Mesenchymal stem cell (in vitro differentiated cells and primary cell): ENCODE measurements around the gene TOX3.

ENCODE experiments used
- DNase-seq: peaks from one replicate; pipeline ENCODE4 v3.0.0-alpha.2; 2013
- H2AFZ ChIP-seq: one replicate; pipeline ENCODE4 v1.6.1; 2013; ENCODE audit warnings: low read depth, mild to moderate bottlenecking, control low read depth, inconsistent platforms, low read length, moderate library complexity
- H2AK5ac ChIP-seq: 2 replicates; pipeline ENCODE4 v1.6.1; 2013; ENCODE audit warnings: low read length, moderate library complexity, mild to moderate bottlenecking, inconsistent platforms; ENCODE audit not compliant: severe bottlenecking
- H2BK120ac ChIP-seq: one replicate; pipeline ENCODE4 v1.6.1; 2013; ENCODE audit warnings: low read depth, mild to moderate bottlenecking, inconsistent platforms, low read length, moderate library complexity
- H2BK12ac ChIP-seq, 2 experiments: one replicate each; pipeline ENCODE4 v1.6.1; 2013; ENCODE audit warnings: inconsistent platforms in 2 of 2, low read length in 2 of 2, mild to moderate bottlenecking in 2 of 2, moderate library complexity in 2 of 2, control low read depth in 1 of 2
- H2BK15ac ChIP-seq: one replicate; pipeline ENCODE4 v1.6.1; 2013; ENCODE audit warnings: mild to moderate bottlenecking, low read depth, inconsistent platforms; ENCODE audit not compliant: poor library complexity, severe bottlenecking
- H2BK5ac ChIP-seq: 2 replicates; pipeline ENCODE4 v1.6.1; 2013; ENCODE audit warnings: low read depth, mild to moderate bottlenecking, low read length, control low read depth, inconsistent platforms; ENCODE audit not compliant: poor library complexity, severe bottlenecking
- H3K14ac ChIP-seq, 2 experiments: one replicate each; pipeline ENCODE4 v1.6.1; 2013; ENCODE audit warnings: inconsistent platforms in 2 of 2, low read length in 2 of 2, control low read depth in 1 of 2, mild to moderate bottlenecking in 1 of 2, moderate library complexity in 1 of 2
- H3K18ac ChIP-seq, 2 experiments: one replicate each; pipeline ENCODE4 v1.6.1; 2013; ENCODE audit warnings: inconsistent platforms in 2 of 2, low read length in 2 of 2, control low read depth in 1 of 2, low read depth in 1 of 2, mild to moderate bottlenecking in 1 of 2
- H3K23ac ChIP-seq, 2 experiments: one replicate each; pipeline ENCODE4 v1.6.1; 2013; ENCODE audit warnings: inconsistent platforms in 2 of 2, low read length in 2 of 2, mild to moderate bottlenecking in 2 of 2, moderate library complexity in 2 of 2, control low read depth in 1 of 2
- H3K27ac ChIP-seq: 2 replicates; pipeline ENCODE4 v1.5.1; 2013; ENCODE audit warnings: mild to moderate bottlenecking, moderate library complexity, low read length, control low read depth, inconsistent platforms; ENCODE audit not compliant: poor library complexity, severe bottlenecking
- H3K27me3 ChIP-seq, 2 experiments: 2 replicates each; pipeline versions ENCODE4 v1.6.1 to v1.7.0; 2013; ENCODE audit warnings: low read length in 2 of 2, mild to moderate bottlenecking in 2 of 2, moderate library complexity in 2 of 2, control low read depth in 1 of 2, inconsistent platforms in 1 of 2; ENCODE audit not compliant: control insufficient read depth in 1 of 2, insufficient read depth in 1 of 2
- H3K36me3 ChIP-seq, 2 experiments: 2 replicates each; pipeline versions ENCODE4 v1.6.1 to v1.7.0; 2013; ENCODE audit warnings: low read length in 2 of 2, control low read depth in 1 of 2, inconsistent platforms in 1 of 2, low read depth in 1 of 2, mild to moderate bottlenecking in 1 of 2; ENCODE audit not compliant: insufficient read depth in 2 of 2, control insufficient read depth in 1 of 2
- H3K4ac ChIP-seq, 2 experiments: one replicate each; pipeline ENCODE4 v1.6.1; 2013; ENCODE audit warnings: inconsistent platforms in 2 of 2, low read length in 2 of 2, mild to moderate bottlenecking in 2 of 2, moderate library complexity in 2 of 2, control low read depth in 1 of 2, low read depth in 1 of 2
- H3K4me1 ChIP-seq: 2 replicates; pipeline ENCODE4 v1.6.1; 2013; ENCODE audit warnings: low read depth, low read length, control low read depth; ENCODE audit not compliant: control insufficient read depth, insufficient read depth
- H3K4me2 ChIP-seq: 2 replicates; pipeline ENCODE4 v1.6.1; 2013; ENCODE audit warnings: low read length, mild to moderate bottlenecking, inconsistent platforms; ENCODE audit not compliant: poor library complexity, severe bottlenecking
- H3K4me3 ChIP-seq, 2 experiments: 2 replicates each; pipeline versions ENCODE4 v1.5.1 to v1.7.0; 2013; ENCODE audit warnings: low read length in 2 of 2, mild to moderate bottlenecking in 2 of 2, control low read depth in 1 of 2, low read depth in 1 of 2; ENCODE audit not compliant: insufficient read depth in 1 of 2
- H3K79me1 ChIP-seq: replicated peaks from 2 replicates; pipeline ENCODE4 v1.6.1; 2013; ENCODE audit warnings: mild to moderate bottlenecking, control low read depth, low read length, inconsistent platforms; ENCODE audit not compliant: poor library complexity, severe bottlenecking
- H3K9ac ChIP-seq: 2 replicates; pipeline ENCODE4 v1.7.0; 2013; ENCODE audit warnings: mild to moderate bottlenecking, low read length, moderate library complexity
- H3K9me3 ChIP-seq: 2 replicates; pipeline ENCODE4 v1.7.0; 2013; ENCODE audit warnings: mild to moderate bottlenecking, low read length; ENCODE audit not compliant: control insufficient read depth
- H4K8ac ChIP-seq: one replicate; pipeline ENCODE4 v1.6.1; 2013; ENCODE audit warnings: inconsistent platforms, mild to moderate bottlenecking, low read length, moderate library complexity
- H4K91ac ChIP-seq: one replicate; pipeline ENCODE4 v1.6.1; 2013; ENCODE audit warnings: mild to moderate bottlenecking, low read length, inconsistent platforms
- WGBS: methylation state at CpG from one replicate; pipeline ENCODE4 v1.1.7; 2013; ENCODE audit warnings: mixed read lengths; 5-methylcytosine and 5-hydroxymethylcytosine counted together

TOX3 gene

GRCh38 chr16:52407778-52408177 is 139.2 kb downstream of the TOX3 start:
- H3K9ac ChIP-seq, result no peak overlapping the region
- no peak overlapping the region for H2AK5ac ChIP-seq
- H3K23ac ChIP-seq, result no peak overlapping the region
- no peak overlapping the region for H3K4me2 ChIP-seq
- H2BK5ac ChIP-seq, result no peak overlapping the region
- H3K36me3 ChIP-seq, result no peaks in the 10 kb centered on the region
- H3K18ac ChIP-seq, result no peak overlapping the region
- H3K4ac ChIP-seq, result no peak overlapping the region
- no peak for DNase-seq
- H3K4me3 ChIP-seq, result no peak overlapping the region
- H3K79me1 ChIP-seq, result no peaks in the 10 kb centered on the region
- no peaks in the 10 kb centered on the region for H3K27me3 ChIP-seq
- no peak overlapping the region for H4K91ac ChIP-seq
- H3K9me3 ChIP-seq, result no peaks in the 10 kb centered on the region
- H3K14ac ChIP-seq, result no peak overlapping the region
- no peak overlapping the region for H2AFZ ChIP-seq
- no peaks in the 10 kb centered on the region for H3K4me1 ChIP-seq
- H3K27ac ChIP-seq, result no peak overlapping the region
- H2BK12ac ChIP-seq, result no peak overlapping the region
- H2BK15ac ChIP-seq, result no peak overlapping the region
- 57% methylated on average over 1 of the region's 1 CpG for WGBS
- H4K8ac ChIP-seq, result no peak overlapping the region
- no peak overlapping the region for H2BK120ac ChIP-seq

GRCh38 chr16:52405441-52405840 is 141.5 kb downstream of the TOX3 start:
- no peak overlapping the region for H3K9ac ChIP-seq
- H2BK12ac ChIP-seq, result no peak overlapping the region
- no peaks in the 10 kb centered on the region for H3K36me3 ChIP-seq
- H3K14ac ChIP-seq, result no peak overlapping the region
- no peak overlapping the region for H2AK5ac ChIP-seq
- H3K4me1 ChIP-seq, result no peaks in the 10 kb centered on the region
- 88% methylated on average over 1 of the region's 1 CpG for WGBS
- no peaks in the 10 kb centered on the region for H3K27me3 ChIP-seq
- no peak overlapping the region for H4K91ac ChIP-seq
- H3K9me3 ChIP-seq, result no peaks in the 10 kb centered on the region
- no peak overlapping the region for H2BK15ac ChIP-seq
- no peak overlapping the region for H3K27ac ChIP-seq
- H3K79me1 ChIP-seq, result no peaks in the 10 kb centered on the region
- H3K4ac ChIP-seq, result no peak overlapping the region
- no peak for DNase-seq
- no peak overlapping the region for H3K4me3 ChIP-seq
- no peak overlapping the region for H4K8ac ChIP-seq
- H2BK5ac ChIP-seq, result no peak overlapping the region
- H3K18ac ChIP-seq, result no peak overlapping the region
- no peak overlapping the region for H3K23ac ChIP-seq
- no peak overlapping the region for H2AFZ ChIP-seq
- H3K4me2 ChIP-seq, result no peak overlapping the region
- no peak overlapping the region for H2BK120ac ChIP-seq

GRCh38 chr16:52404546-52404945 is 142.4 kb downstream of the TOX3 start:
- Histone ChIP-seq H3K4me1 (no peaks in the 10 kb centered on the region), H3K79me1 (no peaks in the 10 kb centered on the region), H3K9ac (no peak overlapping the region), H2BK15ac (no peak overlapping the region), H3K4ac (no peak overlapping the region), H2BK5ac (no peak overlapping the region), H4K91ac (no peak overlapping the region), H3K36me3 (no peaks in the 10 kb centered on the region), H3K27me3 (no peaks in the 10 kb centered on the region), H3K14ac (no peak overlapping the region), H3K18ac (no peak overlapping the region), H3K9me3 (peaks cover under 1% of the 10 kb centered on the region), H3K4me3 (no peak overlapping the region), H2AFZ (no peak overlapping the region), H2BK120ac (no peak overlapping the region), H3K27ac (no peak overlapping the region), H2BK12ac (no peak overlapping the region), H4K8ac (no peak overlapping the region), H3K23ac (no peak overlapping the region), H3K4me2 (no peak overlapping the region), H2AK5ac (no peak overlapping the region)
- no peak for DNase-seq
- WGBS, result 59% methylated on average over 2 of the region's 2 CpGs

- H3K18ac ChIP-seq, result no peak overlapping the region
- H2BK15ac ChIP-seq, result no peak overlapping the region
- H3K4me2 ChIP-seq, result no peak overlapping the region
- no peak overlapping the region for H4K91ac ChIP-seq
- H3K4me1 ChIP-seq, result no peaks in the 10 kb centered on the region
- H3K27me3 ChIP-seq, result no peaks in the 10 kb centered on the region
- no peaks in the 10 kb centered on the region for H3K79me1 ChIP-seq
- H3K36me3 ChIP-seq, result no peaks in the 10 kb centered on the region
- no peak for DNase-seq
- H3K27ac ChIP-seq, result no peak overlapping the region
- H3K9ac ChIP-seq, result no peak overlapping the region
- no peak overlapping the region for H2BK120ac ChIP-seq
- no peak overlapping the region for H3K4ac ChIP-seq
- no peak overlapping the region for H3K23ac ChIP-seq
- H2BK5ac ChIP-seq, result no peak overlapping the region
- peaks cover 3% of the 10 kb centered on the region for H3K9me3 ChIP-seq
- WGBS, result no CpG with 5 or more reads among the region's 1 CpG
- no peak overlapping the region for H4K8ac ChIP-seq
- no peak overlapping the region for H2BK12ac ChIP-seq
- no peak overlapping the region for H2AK5ac ChIP-seq
- no peak overlapping the region for H3K14ac ChIP-seq
- H3K4me3 ChIP-seq, result no peak overlapping the region
- no peak overlapping the region for H2AFZ ChIP-seq
Measured at GRCh38 chr16:52399116-52399515, 147.8 kb downstream of the TOX3 start.
